GM19468 (cell line): ENCODE measurements around the gene ZNF700.
A peak's percentile ranks its signal among the peaks of the same experiment; 100 is the strongest.
"Not testable (repeated sequence)": the region's sequence is repeated elsewhere in the genome, so short reads cannot be mapped to it uniquely, and the experiment has no call there.

ENCODE experiments used
- ATAC-seq: cut with Tn5 transposase; IDR thresholded peaks from one replicate; pipeline ENCODE4 v1.9.1; 2021; ENCODE audit warnings: mild to moderate bottlenecking, moderate library complexity, moderate number of reproducible peaks; ENCODE audit not compliant: unreplicated experiment; ENCODE audit errors: extremely low read depth

Gene ZNF700

DNA sequence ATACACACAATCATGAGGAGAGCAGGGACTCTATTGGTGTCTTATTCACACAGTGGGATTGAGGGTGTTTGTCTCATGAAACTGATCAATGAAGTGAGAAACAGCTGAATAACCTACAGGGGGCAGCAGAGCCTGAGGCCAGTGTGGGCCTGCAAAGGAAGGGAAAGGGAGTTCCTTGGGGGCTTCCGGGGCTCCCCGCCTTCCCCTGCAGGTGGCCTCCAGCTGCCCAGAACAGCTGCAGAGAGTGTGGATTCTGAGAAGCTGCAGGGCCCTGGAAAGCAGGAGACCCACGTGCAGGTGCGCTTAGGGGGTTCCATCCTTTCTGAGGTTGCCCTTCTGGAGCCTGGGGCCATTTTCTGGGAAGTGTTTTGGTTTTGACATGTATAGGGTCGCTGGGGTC is 60.1 kb downstream of the ZNF700 start:
- ATAC-seq, result no peak

DNA sequence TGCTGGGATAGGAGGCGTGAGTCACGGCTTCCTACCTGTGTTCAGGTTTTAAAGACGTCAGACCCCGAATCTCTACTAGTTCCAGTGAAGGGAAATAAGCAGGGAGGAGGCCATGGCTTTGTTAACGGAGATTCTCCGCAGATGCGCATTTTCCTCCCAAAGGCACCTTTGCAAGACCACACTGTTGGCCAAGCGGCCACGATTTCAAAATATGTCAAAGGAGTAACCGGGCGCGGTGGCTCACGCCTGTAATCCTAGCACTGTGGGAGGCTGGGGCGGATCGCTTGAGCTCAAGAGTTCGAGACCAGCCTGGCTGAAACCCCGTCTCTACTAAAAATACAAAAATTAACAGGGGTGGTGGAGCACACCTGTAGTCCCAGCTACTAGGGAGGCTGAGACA is 61.8 kb downstream of the ZNF700 start:
- ATAC-seq, result no peak

DNA sequence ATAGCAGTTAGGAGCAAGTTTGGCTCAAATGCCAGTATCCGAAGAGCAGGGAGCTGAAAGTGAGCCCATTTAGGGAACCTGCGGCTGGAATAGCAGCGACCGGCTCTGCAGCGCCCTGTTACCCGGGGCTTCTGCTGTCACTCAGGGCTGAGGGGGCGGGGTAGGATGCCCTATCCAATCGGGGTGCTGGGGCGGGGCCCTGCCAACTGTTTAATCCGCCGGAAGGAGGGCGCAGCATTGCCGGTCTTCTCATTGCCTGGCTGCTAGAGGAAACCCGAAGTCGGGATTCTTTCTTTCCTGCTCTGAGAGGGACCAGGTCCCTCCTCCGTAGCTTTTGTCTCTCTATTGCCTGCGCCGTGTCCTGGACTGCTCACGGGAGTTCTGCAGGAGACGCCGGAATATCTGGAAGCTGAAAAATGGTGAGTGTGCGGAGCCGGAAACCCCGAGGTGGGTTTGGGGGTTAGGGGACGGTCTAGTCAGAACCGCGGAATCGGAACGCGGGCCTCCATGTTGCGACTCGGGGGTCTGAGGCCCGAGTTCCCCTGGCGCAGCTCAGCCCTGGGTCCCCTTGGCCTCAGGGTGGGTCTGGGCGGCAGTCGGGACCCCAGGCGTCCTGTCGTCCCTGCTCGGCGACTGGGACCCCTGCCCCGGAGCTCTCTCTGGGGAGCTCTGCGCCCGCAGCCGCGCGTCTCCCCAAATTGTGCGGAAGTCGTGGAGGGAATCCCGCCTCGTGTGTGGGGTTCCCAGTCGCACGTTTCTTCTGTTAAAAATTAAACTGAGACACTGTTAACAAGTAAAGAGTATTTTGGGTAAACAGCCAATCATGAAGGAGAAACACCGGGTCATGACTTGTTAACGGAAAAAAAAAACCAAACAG is 62.7 kb downstream of the ZNF700 start:
- ATAC-seq, result peak; percentile 56

DNA sequence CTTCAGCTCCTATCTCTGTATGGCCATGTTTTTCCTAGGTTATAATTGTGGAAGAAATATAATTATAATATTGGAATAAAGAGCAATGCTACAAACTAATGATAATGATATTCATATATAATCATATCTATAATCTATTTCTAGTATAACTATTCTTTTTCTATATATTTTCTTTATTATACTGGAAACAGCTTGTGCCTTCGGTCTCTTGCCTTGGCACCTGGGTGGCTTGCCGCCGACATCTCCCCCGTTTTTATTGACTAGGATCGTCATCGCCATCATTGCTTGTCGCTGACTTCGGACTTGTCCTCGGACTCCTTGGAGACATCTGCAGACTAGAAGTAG is 64.2 kb downstream of the ZNF700 start:
- no peak for ATAC-seq

DNA sequence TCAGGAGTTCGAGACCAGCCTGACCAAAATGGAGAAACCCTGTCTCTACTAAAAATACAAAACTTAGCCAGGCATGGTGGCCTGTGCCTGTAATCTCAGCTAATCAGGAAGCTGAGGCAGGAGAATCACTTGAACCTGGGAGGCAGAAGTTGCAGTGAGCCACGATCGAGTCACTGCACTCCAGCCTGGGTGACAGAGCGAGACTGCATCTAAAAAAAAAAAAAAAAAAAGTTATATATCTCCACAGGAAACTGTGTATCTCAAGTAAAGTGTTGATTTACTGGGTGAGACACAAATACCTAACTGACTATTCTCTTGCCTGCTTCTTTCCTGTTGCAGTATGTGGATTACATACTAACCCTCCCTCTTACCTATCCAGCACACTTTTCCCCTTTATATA is 67.0 kb downstream of the ZNF700 start:
- ATAC-seq, result not testable (repeated sequence)

DNA sequence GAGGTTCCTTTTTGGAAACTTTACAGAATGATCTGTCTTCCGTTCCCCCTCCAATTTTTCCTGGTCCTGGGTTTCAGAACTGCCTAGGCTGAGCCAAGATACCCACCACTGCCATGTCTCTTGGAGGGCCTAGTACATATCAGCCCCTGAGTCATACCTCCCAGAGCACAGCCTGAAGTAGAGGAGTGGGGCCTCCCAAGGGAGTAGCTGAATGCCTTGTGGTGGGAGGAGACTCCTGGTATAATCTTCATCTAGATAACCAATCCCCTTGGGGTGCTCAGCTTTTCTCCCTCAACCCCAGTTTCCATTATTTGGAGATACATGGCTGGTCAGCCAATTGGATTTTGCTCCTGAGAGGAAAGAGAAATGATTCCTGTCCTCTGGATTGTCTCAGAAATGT is 70.3 kb downstream of the ZNF700 start:
- no peak for ATAC-seq
